Measurements from ENCODE around the gene AKIRIN2.

DNA sequence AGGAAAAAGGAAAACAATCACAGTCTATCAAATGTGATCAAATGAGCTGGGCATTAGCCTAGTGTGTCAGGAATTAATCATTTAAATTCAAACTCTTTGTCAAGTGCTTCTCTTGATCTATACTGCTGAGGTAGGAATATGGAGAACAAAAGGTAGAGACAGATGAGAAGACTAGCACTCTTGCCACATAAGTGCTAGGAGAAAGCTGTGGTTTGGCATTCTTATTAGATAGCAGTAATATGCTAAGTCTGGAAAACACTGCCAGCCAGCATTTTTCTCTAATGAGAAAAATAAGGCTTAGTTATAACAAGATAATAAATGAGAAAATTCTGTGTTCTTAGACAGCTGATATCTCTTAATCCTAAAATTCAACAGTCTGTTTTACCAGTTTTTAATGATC is 73.2 kb downstream of the AKIRIN2 start:
- no peak for TF ChIP-seq EP300 (IDR thresholded peaks at IDR 0.05)
- TF ChIP-seq, protein P1, sequence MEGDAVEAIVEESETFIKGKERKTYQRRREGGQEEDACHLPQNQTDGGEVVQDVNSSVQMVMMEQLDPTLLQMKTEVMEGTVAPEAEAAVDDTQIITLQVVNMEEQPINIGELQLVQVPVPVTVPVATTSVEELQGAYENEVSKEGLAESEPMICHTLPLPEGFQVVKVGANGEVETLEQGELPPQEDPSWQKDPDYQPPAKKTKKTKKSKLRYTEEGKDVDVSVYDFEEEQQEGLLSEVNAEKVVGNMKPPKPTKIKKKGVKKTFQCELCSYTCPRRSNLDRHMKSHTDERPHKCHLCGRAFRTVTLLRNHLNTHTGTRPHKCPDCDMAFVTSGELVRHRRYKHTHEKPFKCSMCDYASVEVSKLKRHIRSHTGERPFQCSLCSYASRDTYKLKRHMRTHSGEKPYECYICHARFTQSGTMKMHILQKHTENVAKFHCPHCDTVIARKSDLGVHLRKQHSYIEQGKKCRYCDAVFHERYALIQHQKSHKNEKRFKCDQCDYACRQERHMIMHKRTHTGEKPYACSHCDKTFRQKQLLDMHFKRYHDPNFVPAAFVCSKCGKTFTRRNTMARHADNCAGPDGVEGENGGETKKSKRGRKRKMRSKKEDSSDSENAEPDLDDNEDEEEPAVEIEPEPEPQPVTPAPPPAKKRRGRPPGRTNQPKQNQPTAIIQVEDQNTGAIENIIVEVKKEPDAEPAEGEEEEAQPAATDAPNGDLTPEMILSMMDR (IDR thresholded peaks at IDR 0.05) = no peak
- TF ChIP-seq POLR2A (IDR thresholded peaks at IDR 0.05) = no peak
